ENCODE results near the gene SLC28A1.

Gene SLC28A1

DNA sequence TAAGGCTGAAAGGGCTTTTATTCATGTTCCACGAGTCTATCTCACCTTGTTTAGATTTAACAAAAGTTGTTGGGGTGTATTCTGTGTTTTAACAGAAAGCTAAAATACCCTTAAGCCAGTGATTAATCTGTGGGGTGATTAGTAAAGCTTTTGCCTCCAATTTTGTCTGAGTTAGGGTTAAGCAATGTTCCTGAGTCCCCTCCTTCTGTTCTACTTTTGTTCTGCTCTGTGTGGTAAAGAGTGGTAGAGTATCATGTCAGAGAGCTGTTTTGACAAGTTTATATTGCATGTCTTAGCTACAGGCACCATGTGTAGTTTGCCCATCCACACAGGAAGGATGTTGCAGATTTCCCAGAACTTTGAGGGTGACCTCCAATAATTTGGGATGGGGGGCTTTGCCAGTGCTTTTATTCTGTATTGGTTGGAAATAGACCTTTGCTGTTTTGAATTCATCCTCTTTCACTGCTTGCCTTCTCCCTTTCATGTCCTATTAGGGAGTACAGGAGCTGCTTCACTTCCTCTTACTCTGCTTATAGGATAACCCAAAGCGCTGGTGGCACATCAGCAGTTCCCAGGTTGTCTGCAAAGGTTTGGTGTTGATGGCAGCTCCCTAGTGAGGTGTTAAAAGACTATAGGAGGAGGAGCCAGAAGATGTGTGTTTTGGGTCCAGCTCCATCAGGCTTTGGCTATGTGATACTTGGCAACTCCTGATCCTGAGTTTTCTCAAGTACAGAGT is 104.6 kb downstream of the SLC28A1 start:
- Histone ChIP-seq H3K27me3 (ENCODE audit: control insufficient read depth in 1 of 2, insufficient read depth in 2 of 2, low read length in 2 of 2) (no peaks in the 10 kb centered on the region), H3K4me3 (ENCODE audit: low read depth in 1 of 2, low read length in 2 of 2) (no peak overlapping the region), H3K9me3 (ENCODE audit: control insufficient read depth in 1 of 2, low read length in 2 of 2) (no peaks in the 10 kb centered on the region), H3K36me3 (ENCODE audit: control insufficient read depth in 1 of 2, insufficient read depth in 2 of 2, low read length in 2 of 2) (no peaks in the 10 kb centered on the region), H3K27ac (ENCODE audit: low read depth, low read length) (no peak overlapping the region), H3K9ac (ENCODE audit: low read depth in 1 of 2, low read length in 2 of 2) (no peak overlapping the region), H3K4me1 (ENCODE audit: control insufficient read depth in 1 of 2, insufficient read depth in 2 of 2, low read length in 2 of 2) (peaks cover 31 to 59% of the 10 kb centered on the region in 2 donors)

GRCh38 chr15:84990507-84990906 is 106.0 kb downstream of the SLC28A1 start:
- Histone ChIP-seq H3K27ac (ENCODE audit: low read depth, low read length) (no peak overlapping the region), H3K4me1 (ENCODE audit: control insufficient read depth in 1 of 2, insufficient read depth in 2 of 2, low read length in 2 of 2) (peaks cover 21 to 55% of the 10 kb centered on the region in 2 donors), H3K36me3 (ENCODE audit: control insufficient read depth in 1 of 2, insufficient read depth in 2 of 2, low read length in 2 of 2) (no peaks in the 10 kb centered on the region), H3K9me3 (ENCODE audit: control insufficient read depth in 1 of 2, low read length in 2 of 2) (no peaks in the 10 kb centered on the region), H3K27me3 (ENCODE audit: control insufficient read depth in 1 of 2, insufficient read depth in 2 of 2, low read length in 2 of 2) (no peaks in the 10 kb centered on the region), H3K4me3 (ENCODE audit: low read depth in 1 of 2, low read length in 2 of 2) (no peak overlapping the region), H3K9ac (ENCODE audit: low read depth in 1 of 2, low read length in 2 of 2) (no peak overlapping the region)

DNA sequence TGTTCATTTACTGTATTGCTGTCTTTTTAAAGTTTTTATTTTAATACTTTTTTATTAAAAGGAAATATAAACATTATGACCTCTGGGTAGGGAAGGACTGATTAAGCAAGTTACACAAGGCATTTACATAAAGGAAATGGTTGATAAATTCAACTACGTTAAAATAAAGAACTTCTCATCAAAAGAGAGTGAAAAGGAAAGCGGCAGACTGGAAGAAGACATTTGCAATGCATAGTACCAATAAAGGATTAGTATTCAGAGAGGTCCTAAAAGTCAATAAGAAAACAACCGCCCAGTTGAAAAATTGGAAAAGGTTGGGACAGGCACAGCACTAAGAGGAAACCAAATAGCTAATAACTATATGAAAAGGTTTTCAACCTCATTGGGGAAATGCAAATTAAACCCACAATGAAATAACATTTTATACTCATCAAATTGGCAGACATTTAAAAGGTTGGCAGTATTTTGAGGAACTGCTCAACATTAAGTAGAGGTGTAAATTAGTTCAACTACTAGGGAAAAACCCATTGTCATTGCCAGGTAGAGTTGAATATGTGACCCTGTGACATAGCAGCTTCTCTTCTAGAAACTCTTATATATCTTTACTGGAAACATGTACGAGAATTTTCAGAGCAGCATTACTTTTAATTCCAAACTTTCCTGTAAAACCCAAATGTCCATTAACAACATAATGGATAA is 106.7 kb downstream of the SLC28A1 start:
- no peaks in the 10 kb centered on the region for H3K36me3 ChIP-seq (ENCODE audit: control insufficient read depth in 1 of 2, insufficient read depth in 2 of 2, low read length in 2 of 2)
- H3K9ac ChIP-seq (ENCODE audit: low read depth in 1 of 2, low read length in 2 of 2): no peak overlapping the region
- H3K27ac ChIP-seq (ENCODE audit: low read depth, low read length): no peak overlapping the region
- H3K9me3 ChIP-seq (ENCODE audit: control insufficient read depth in 1 of 2, low read length in 2 of 2): no peaks in the 10 kb centered on the region
- no peaks in the 10 kb centered on the region for H3K27me3 ChIP-seq (ENCODE audit: control insufficient read depth in 1 of 2, insufficient read depth in 2 of 2, low read length in 2 of 2)
- no peak overlapping the region for H3K4me3 ChIP-seq (ENCODE audit: low read depth in 1 of 2, low read length in 2 of 2)
- H3K4me1 ChIP-seq (ENCODE audit: control insufficient read depth in 1 of 2, insufficient read depth in 2 of 2, low read length in 2 of 2): peaks cover 14 to 49% of the 10 kb centered on the region in 2 donors

GRCh38 chr15:84992157-84992944 is 107.9 kb downstream of the SLC28A1 start:
- Histone ChIP-seq H3K9me3 (ENCODE audit: control insufficient read depth in 1 of 2, low read length in 2 of 2) (no peaks in the 10 kb centered on the region), H3K4me3 (ENCODE audit: low read depth in 1 of 2, low read length in 2 of 2) (peak overlapping the region in 1 of 2 donors; percentile 16), H3K27me3 (ENCODE audit: control insufficient read depth in 1 of 2, insufficient read depth in 2 of 2, low read length in 2 of 2) (no peaks in the 10 kb centered on the region), H3K27ac (ENCODE audit: low read depth, low read length) (no peak overlapping the region), H3K4me1 (ENCODE audit: control insufficient read depth in 1 of 2, insufficient read depth in 2 of 2, low read length in 2 of 2) (peaks cover 12 to 47% of the 10 kb centered on the region in 2 donors), H3K36me3 (ENCODE audit: control insufficient read depth in 1 of 2, insufficient read depth in 2 of 2, low read length in 2 of 2) (no peaks in the 10 kb centered on the region), H3K9ac (ENCODE audit: low read depth in 1 of 2, low read length in 2 of 2) (no peak overlapping the region)

Data from duodenal mucosa (tissue), 2 donors.